Fibroblast of skin of left biceps (primary cell): ENCODE measurements around the gene SNORC.

Experiments used
- DNase-seq, 2 experiments: peaks; one replicate each; pipeline ENCODE4 v3.0.0-alpha.2; 2013; ENCODE audit warnings: low read depth in 2 of 2

Gene SNORC

GRCh38 chr2:232926431-232926939, 56.4 kb downstream of the SNORC start:
- DNase-seq, result no peak

DNA sequence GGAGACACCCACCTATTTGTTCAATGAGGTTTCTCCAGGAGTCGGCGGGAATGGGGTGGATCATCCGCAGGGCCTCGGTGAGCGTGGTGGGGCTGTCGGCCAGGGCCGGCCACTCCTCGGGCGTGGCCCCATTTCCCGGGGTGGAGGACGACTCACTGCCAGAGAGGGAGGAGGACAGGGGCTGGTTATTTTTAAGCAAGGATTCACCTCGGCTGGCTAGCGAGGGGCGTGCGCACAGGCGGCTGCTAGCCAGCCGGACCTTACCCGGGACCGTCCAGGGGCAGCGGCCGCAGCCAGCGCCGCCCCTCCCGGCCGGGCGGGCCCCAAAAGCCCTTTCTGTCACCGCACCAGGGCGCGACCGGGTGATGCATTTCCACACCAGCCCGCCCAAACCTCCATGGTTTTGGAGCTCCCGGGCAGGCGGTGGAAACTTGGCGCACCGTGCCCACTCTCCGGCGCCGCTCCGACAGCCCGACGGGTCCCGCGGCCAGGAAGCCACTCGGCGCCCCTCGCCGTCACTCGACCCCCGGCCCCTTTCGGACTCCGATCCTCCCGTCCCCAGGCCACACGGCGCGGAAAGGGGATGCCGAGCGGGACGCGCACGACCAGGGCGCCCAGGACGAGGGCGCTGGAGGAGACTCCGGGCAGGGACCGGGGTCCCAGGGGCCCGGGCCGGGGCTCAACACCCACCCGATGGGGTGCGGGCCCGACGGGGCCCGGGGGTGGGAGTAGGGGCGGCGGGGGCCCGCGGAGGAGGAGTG, 57.1 kb downstream of the SNORC start:
- DNase-seq, result no peak

- no peak for DNase-seq
These were observed 57.9 kb downstream of the SNORC start for GRCh38 chr2:232927793-232928550.
